HCT116 (cell line): Measurements from ENCODE around the gene AMER2. TPM values are rescaled to one million over a fixed set of nuclear protein-coding genes. Genes with fewer than 3 reads are reported as not detected.

Source experiments
- ATAC-seq: fragments of 200-7000 bp; cut with Tn5 transposase; 2 replicates; pipeline ENCODE4 v1.9.1; 2020; ENCODE audit warnings: mild to moderate bottlenecking, moderate library complexity
- BruUV-seq: library from RNA; stranded (reverse); fragments of 400-500 nt; replicated peaks from 2 replicates; lab custom pipeline; 2021; lab: Mats Ljungman, UMichigan
- CTCF ChIA-PET: fragments of 300-600 bp; sonication (Branson Sonifier 250); formaldehyde crosslinking; loops from one replicate; lab custom pipeline; 2021; ENCODE audit warnings: antibody characterized with exemption; lab: Charles Lee
- POLR2A ChIA-PET: fragments of 300-600, 350-600 bp; sonication (Branson Sonifier 250); formaldehyde crosslinking; loops from one replicate; lab custom pipeline; 2021; ENCODE audit warnings: antibody characterized with exemption; lab: Charles Lee
- RAD21 ChIA-PET, 2 experiments: fragments of 300-600 bp; sonication (Branson Sonifier 250); formaldehyde crosslinking; loops; one replicate each; lab custom pipeline; 2023; ENCODE audit warnings: low total read pairs in 2 of 2; ENCODE audit not compliant: uncharacterized antibody in 2 of 2, unreplicated experiment in 2 of 2, low non-redundant PET in 1 of 2; lab: Charles Lee
- DNase-seq: peaks from one replicate; pipeline ENCODE4 v3.0.0-alpha.2; 2010; ENCODE audit warnings: low read depth, low spot score
- H2AFZ ChIP-seq: fragments of 200-600 bp; shearing (Covaris generic), sonication (generic); 2 replicates; pipeline ENCODE4 v1.6.1; 2017; ENCODE audit warnings: low read depth, mixed run types, mixed read lengths, antibody characterized with exemption, low read length; ENCODE audit not compliant: poor library complexity, severe bottlenecking
- H3K27ac ChIP-seq: 2 replicates; pipeline ENCODE4 v1.5.1; 2012; ENCODE audit warnings: low read depth, low read length
- H3K27me3 ChIP-seq: fragments of 200-600 bp; sonication (generic); 2 replicates; pipeline ENCODE4 v1.6.1; 2016; ENCODE audit warnings: mixed run types, low read length, mixed read lengths; ENCODE audit not compliant: insufficient read depth
- H3K36me3 ChIP-seq, 2 experiments: fragments of 200-500 bp in 1 of 2; fragments of 200-600 bp in 1 of 2; sonication (Bioruptor generic) in 1 of 2; sonication (generic) in 1 of 2; 2 replicates each; pipeline versions ENCODE4 v1.5.1 to v1.6.1; 2014 to 2016; ENCODE audit warnings: low read length in 2 of 2, inconsistent platforms in 1 of 2, mixed read lengths in 1 of 2, mixed run types in 1 of 2; ENCODE audit not compliant: insufficient read depth in 2 of 2, control insufficient read depth in 1 of 2
- H3K4me1 ChIP-seq, 2 experiments: fragments of 200-600 bp in 1 of 2; sonication (generic) in 1 of 2; 2 replicates each; pipeline versions ENCODE4 v1.5.1 to v1.6.1; 2012 to 2017; ENCODE audit warnings: low read length in 2 of 2, inconsistent platforms in 1 of 2, mild to moderate bottlenecking in 1 of 2, mixed read lengths in 1 of 2, mixed run types in 1 of 2, moderate library complexity in 1 of 2; ENCODE audit not compliant: insufficient read depth in 2 of 2, control insufficient read depth in 1 of 2
- H3K4me2 ChIP-seq: fragments of 200-600 bp; sonication (generic); 2 replicates; pipeline ENCODE4 v1.6.1; 2017; ENCODE audit warnings: mixed run types, low read length, mixed read lengths
- H3K4me3 ChIP-seq, 2 experiments: fragments of 200-600 bp in 1 of 2; sonication (generic) in 1 of 2; replicated peaks in 1 of 2; 2 replicates each; pipeline ENCODE4 v1.5.1; 2011 to 2016; ENCODE audit warnings: low read length in 2 of 2, control low read depth in 1 of 2, low read depth in 1 of 2, mild to moderate bottlenecking in 1 of 2, mixed read lengths in 1 of 2, mixed run types in 1 of 2
- H3K79me2 ChIP-seq: fragments of 200-600 bp; sonication (generic); 2 replicates; pipeline ENCODE4 v1.6.1; 2017; ENCODE audit warnings: mild to moderate bottlenecking, mixed run types, low read length, moderate library complexity, mixed read lengths; ENCODE audit not compliant: insufficient read depth
- H3K9ac ChIP-seq: fragments of 200-600 bp; sonication (generic); 2 replicates; pipeline ENCODE4 v1.6.1; 2016; ENCODE audit warnings: low read length, mixed read lengths
- H3K9me2 ChIP-seq: fragments of 200-600 bp; sonication (generic), shearing (Covaris generic); 2 replicates; pipeline ENCODE4 v1.6.1; 2017; ENCODE audit warnings: mixed run types, mild to moderate bottlenecking, moderate library complexity; ENCODE audit not compliant: insufficient read depth
- H3K9me3 ChIP-seq, 2 experiments: fragments of 200-500 bp in 1 of 2; fragments of 200-600 bp in 1 of 2; sonication (Bioruptor generic) in 1 of 2; sonication (generic) in 1 of 2; 2 replicates each; pipeline ENCODE4 v1.6.1; 2014 to 2017; ENCODE audit warnings: low read length in 2 of 2, mixed read lengths in 2 of 2, inconsistent platforms in 1 of 2, low read depth in 1 of 2, mild to moderate bottlenecking in 1 of 2, mixed run types in 1 of 2, moderate library complexity in 1 of 2; ENCODE audit not compliant: control insufficient read depth in 1 of 2, insufficient read depth in 1 of 2
- H4K20me1 ChIP-seq: fragments of 200-600 bp; sonication (generic), shearing (Covaris generic); 2 replicates; pipeline ENCODE4 v1.6.1; 2017; ENCODE audit warnings: mixed run types, mild to moderate bottlenecking, moderate library complexity; ENCODE audit not compliant: insufficient read depth
- CEBPB ChIP-seq: IDR thresholded peaks from 2 replicates; pipeline ENCODE4 v1.6.1; 2012; ENCODE audit warnings: low read depth
- EGR1 ChIP-seq: IDR thresholded peaks from 2 replicates; pipeline ENCODE4 v1.6.1; 2012; ENCODE audit warnings: low read depth
- ELF1 ChIP-seq: IDR thresholded peaks from 2 replicates; pipeline ENCODE4 v1.6.1; 2012; ENCODE audit warnings: low read depth, borderline replicate concordance
- EZH2phosphoT487 ChIP-seq: fragments of 200-600 bp; IDR thresholded peaks from 2 replicates; pipeline ENCODE4 v1.6.1; 2018; ENCODE audit warnings: antibody characterized with exemption, borderline replicate concordance
- FOSL1 ChIP-seq: IDR thresholded peaks from 2 replicates; pipeline ENCODE4 v1.6.1; 2012; ENCODE audit warnings: low read depth
- MAX ChIP-seq: IDR thresholded peaks from 2 replicates; pipeline ENCODE4 v1.6.1; 2012
- POLR2A ChIP-seq: IDR thresholded peaks from 2 replicates; pipeline ENCODE4 v1.7.0; 2011; ENCODE audit warnings: borderline replicate concordance; ENCODE audit not compliant: insufficient read depth, insufficient read length; ENCODE audit errors: extremely low read depth
- SRF ChIP-seq: IDR thresholded peaks from 2 replicates; pipeline ENCODE4 v1.6.1; 2012; ENCODE audit warnings: low read depth
- YY1 ChIP-seq: IDR thresholded peaks from 2 replicates; pipeline ENCODE4 v1.6.1; 2011; ENCODE audit warnings: low read length, low read depth, moderate library complexity, mild to moderate bottlenecking; ENCODE audit not compliant: insufficient replicate concordance; ENCODE audit errors: extremely low read depth
- ZNF274 ChIP-seq: fragments of 200-500 bp; sonication (Bioruptor generic); IDR thresholded peaks from 2 replicates; pipeline ENCODE4 v1.6.1; 2014; ENCODE audit warnings: mild to moderate bottlenecking, low read depth, low read length, inconsistent platforms
- intact Hi-C: fragments of 100-400 bp; cut with micrococcal nuclease; formaldehyde crosslinking; loops from 2 replicates; pipeline ENCODE4 v1.10.0; 2022
- total RNA-seq: library from RNA; stranded (reverse); gene quantifications from one replicate; pipeline ENCODE4 v1.2.1, GENCODE V29; 2021; ENCODE audit not compliant: unreplicated experiment
- TF ChIP-seq, protein P1 (sequence below), 3 experiments: fragments of 200-600 bp in 1 of 3; sonication (generic) in 1 of 3; IDR thresholded peaks in 2 of 3; conservative IDR thresholded peaks in 1 of 3; 2 replicates each; pipeline ENCODE4 v1.5.1; 2012 to 2017; ENCODE audit warnings: low read depth in 2 of 3, low read length in 2 of 3, antibody characterized with exemption in 1 of 3, borderline replicate concordance in 1 of 3, control low read depth in 1 of 3, mild to moderate bottlenecking in 1 of 3, mixed read lengths in 1 of 3, mixed run types in 1 of 3, moderate library complexity in 1 of 3; ENCODE audit not compliant: insufficient read depth in 1 of 3
- TF ChIP-seq, protein P2 (sequence below): IDR thresholded peaks from 2 replicates; pipeline ENCODE4 v1.6.1; 2012

The AMER2 gene
- total RNA-seq, 1 experiment from 2014 or later = not detected

DNA sequence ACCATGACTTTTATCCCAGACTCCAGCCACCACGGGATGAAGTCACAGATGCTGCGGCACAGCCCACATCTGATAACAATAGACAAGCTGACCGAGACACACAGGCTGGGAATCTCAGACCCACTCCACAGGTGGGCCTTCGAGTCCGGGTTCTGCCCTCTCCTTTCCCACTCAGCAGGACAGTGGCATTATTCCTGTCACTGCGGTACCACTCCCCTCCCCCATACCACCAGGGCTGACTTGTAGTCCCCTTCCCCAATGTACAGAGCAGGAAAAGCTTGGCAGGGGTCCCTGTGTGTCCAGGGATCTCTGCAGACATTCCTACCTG lies 179 bp upstream of the AMER2 start:
- TF ChIP-seq, protein P1, sequence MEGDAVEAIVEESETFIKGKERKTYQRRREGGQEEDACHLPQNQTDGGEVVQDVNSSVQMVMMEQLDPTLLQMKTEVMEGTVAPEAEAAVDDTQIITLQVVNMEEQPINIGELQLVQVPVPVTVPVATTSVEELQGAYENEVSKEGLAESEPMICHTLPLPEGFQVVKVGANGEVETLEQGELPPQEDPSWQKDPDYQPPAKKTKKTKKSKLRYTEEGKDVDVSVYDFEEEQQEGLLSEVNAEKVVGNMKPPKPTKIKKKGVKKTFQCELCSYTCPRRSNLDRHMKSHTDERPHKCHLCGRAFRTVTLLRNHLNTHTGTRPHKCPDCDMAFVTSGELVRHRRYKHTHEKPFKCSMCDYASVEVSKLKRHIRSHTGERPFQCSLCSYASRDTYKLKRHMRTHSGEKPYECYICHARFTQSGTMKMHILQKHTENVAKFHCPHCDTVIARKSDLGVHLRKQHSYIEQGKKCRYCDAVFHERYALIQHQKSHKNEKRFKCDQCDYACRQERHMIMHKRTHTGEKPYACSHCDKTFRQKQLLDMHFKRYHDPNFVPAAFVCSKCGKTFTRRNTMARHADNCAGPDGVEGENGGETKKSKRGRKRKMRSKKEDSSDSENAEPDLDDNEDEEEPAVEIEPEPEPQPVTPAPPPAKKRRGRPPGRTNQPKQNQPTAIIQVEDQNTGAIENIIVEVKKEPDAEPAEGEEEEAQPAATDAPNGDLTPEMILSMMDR (IDR thresholded peaks at IDR 0.05 in 2 of 3, conservative IDR thresholded peaks at IDR 0.05 in 1 of 3; ENCODE audit: borderline replicate concordance in 1 of 3, insufficient read depth in 1 of 3, low read depth in 2 of 3, low read length in 2 of 3) = no peak
- TF ChIP-seq FOSL1 = no peak
- no peak for TF ChIP-seq POLR2A
- no peak for TF ChIP-seq YY1
- no peak for TF ChIP-seq MAX
- no peak for TF ChIP-seq ELF1
- TF ChIP-seq SRF = no peak
- TF ChIP-seq ZNF274 = no peak
- TF ChIP-seq, protein P2, sequence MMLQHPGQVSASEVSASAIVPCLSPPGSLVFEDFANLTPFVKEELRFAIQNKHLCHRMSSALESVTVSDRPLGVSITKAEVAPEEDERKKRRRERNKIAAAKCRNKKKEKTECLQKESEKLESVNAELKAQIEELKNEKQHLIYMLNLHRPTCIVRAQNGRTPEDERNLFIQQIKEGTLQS = no peak
- no peak for TF ChIP-seq CEBPB
- no peak for TF ChIP-seq EZH2phosphoT487
- TF ChIP-seq EGR1 = no peak
- Histone ChIP-seq H4K20me1 (no peaks in the 10 kb centered on the region), H3K36me3 (no peaks in the 10 kb centered on the region), H3K9ac (no peak overlapping the region), H3K4me3 (no peak overlapping the region), H3K27me3 (peaks cover 20% of the 10 kb centered on the region), H3K9me2 (no peaks in the 10 kb centered on the region), H3K79me2 (no peaks in the 10 kb centered on the region), H2AFZ (no peak overlapping the region), H3K4me1 (no peaks in the 10 kb centered on the region), H3K27ac (no peak overlapping the region), H3K4me2 (no peak overlapping the region), H3K9me3 (no peaks in the 10 kb centered on the region)
- ChIA-PET RAD21 (no interaction called here), POLR2A (no interaction called here), CTCF (no interaction called here)
- intact Hi-C loops = no loop called here
- ATAC-seq (no peak), DNase-seq (no peak)
- BruUV-seq = no TSS peak
